Thyroid gland (tissue), 4 donors: Measurements from ENCODE around the gene RUFY3. TPM values are rescaled to one million over a fixed set of nuclear protein-coding genes. Genes with fewer than 3 reads are reported as not detected.
"Not testable (repeated sequence)": the region's sequence is repeated elsewhere in the genome, so short reads cannot be mapped to it uniquely, and the experiment has no call there.

ENCODE experiments used
- DNase-seq, 2 donors: peaks; one replicate each; pipeline ENCODE4 v3.0.0-alpha.2; 2019
- H3K27ac ChIP-seq, 3 donors: fragments of 200-600 bp; sonication (generic); 1 replicate in 2 of 3; 2 replicates in 1 of 3; pipeline ENCODE4 v1.5.1; 2016 to 2019; ENCODE audit warnings: mild to moderate bottlenecking in 1 of 3, moderate library complexity in 1 of 3
- H3K27me3 ChIP-seq: fragments of 200-600 bp; sonication (generic); one replicate; pipeline ENCODE4 v1.5.1; 2019
- H3K36me3 ChIP-seq, 2 donors: fragments of 200-600 bp; sonication (generic); one replicate each; pipeline ENCODE4 v1.5.1; 2016 to 2019
- H3K4me1 ChIP-seq, 2 donors: fragments of 200-600 bp; sonication (generic); one replicate each; pipeline ENCODE4 v1.5.1; 2017 to 2019
- H3K4me3 ChIP-seq, 3 donors: fragments of 200-600 bp; sonication (generic); replicated peaks in 1 of 3; 1 replicate in 2 of 3; 2 replicates in 1 of 3; pipeline ENCODE4 v1.5.1; 2016; ENCODE audit warnings: mild to moderate bottlenecking in 1 of 3
- H3K9me3 ChIP-seq: fragments of 200-600 bp; sonication (generic); one replicate; pipeline ENCODE4 v1.5.1; 2017
- CTCF ChIP-seq, 6 experiments: fragments of 200-600 bp in 3 of 6; fragments of 450-650 bp in 3 of 6; sonication (generic) in 3 of 6; IDR thresholded peaks; one replicate each; pipeline ENCODE4 v1.5.1; 2016 to 2019; ENCODE audit warnings: antibody characterized with exemption in 6 of 6, mild to moderate bottlenecking in 2 of 6, inconsistent platforms in 1 of 6, moderate library complexity in 1 of 6
- POLR2A ChIP-seq, 2 donors: fragments of 450-650 bp; IDR thresholded peaks; one replicate each; pipeline ENCODE4 v1.6.1; 2017; ENCODE audit warnings: antibody characterized with exemption in 2 of 2, mild to moderate bottlenecking in 2 of 2, moderate library complexity in 1 of 2
- WGBS, 2 donors: methylation state at CpG; one replicate each; pipeline ENCODE4 v1.1.5; 2017; 5-methylcytosine and 5-hydroxymethylcytosine counted together
- intact Hi-C: fragments of 100-400 bp; cut with DNase I; formaldehyde crosslinking; loops from one replicate; pipeline ENCODE4 v1.15.1; 2023
- total RNA-seq, 4 donors: library from RNA; depleted of rRNA; stranded (reverse); fragments of >200 nt; gene quantifications; one replicate each; pipeline ENCODE4 v1.2.3, GENCODE V29; 2016

RUFY3 gene
- total RNA-seq, 4 donors from 2014 or later = 148 to 242 (median 155) TPM

- H3K27ac ChIP-seq = no peak overlapping the region
- H3K4me3 ChIP-seq = no peak overlapping the region
- peaks cover 3 to 10% of the 10 kb centered on the region in 2 donors for H3K36me3 ChIP-seq
- intact Hi-C loops = no loop called here
- no peak for DNase-seq
- H3K4me1 ChIP-seq = peaks cover 24 to 36% of the 10 kb centered on the region in 2 donors
- no peaks in the 10 kb centered on the region for H3K27me3 ChIP-seq
- H3K9me3 ChIP-seq = no peaks in the 10 kb centered on the region
- 91 to 96% methylated on average over 3 of the region's 3 CpGs for WGBS, 2 donors
- TF ChIP-seq POLR2A (IDR thresholded peaks at IDR 0.05) = no peak
Measured at GRCh38 chr4:70761276-70761816, 39.6 kb downstream of the RUFY3 start.

- H3K27ac ChIP-seq = peak overlapping the region in 1 of 3 donors; percentile 23
- WGBS, 2 donors = 100% methylated on average over 1 of the region's 1 CpG
- H3K27me3 ChIP-seq = no peaks in the 10 kb centered on the region
- no peak overlapping the region for H3K4me3 ChIP-seq
- peaks cover 12 to 25% of the 10 kb centered on the region in 2 donors for H3K36me3 ChIP-seq
- no peak for DNase-seq
- intact Hi-C loops = no loop called here
- H3K9me3 ChIP-seq = no peaks in the 10 kb centered on the region
- TF ChIP-seq CTCF (IDR thresholded peaks at IDR 0.05) (no peak), POLR2A (IDR thresholded peaks at IDR 0.05) (no peak)
- H3K4me1 ChIP-seq = peaks cover 12 to 17% of the 10 kb centered on the region in 2 donors
Measured at GRCh38 chr4:70765368-70765767, 43.6 kb downstream of the RUFY3 start.

- 87% methylated on average over 3 of the region's 3 CpGs for WGBS, 2 donors
- Histone ChIP-seq H3K27me3 (no peaks in the 10 kb centered on the region), H3K9me3 (no peaks in the 10 kb centered on the region), H3K4me3 (no peak overlapping the region), H3K27ac (no peak overlapping the region), H3K36me3 (peaks cover 14 to 31% of the 10 kb centered on the region in 2 donors), H3K4me1 (peaks cover 5% of the 10 kb centered on the region in 2 donors)
- TF ChIP-seq POLR2A (IDR thresholded peaks at IDR 0.05) (no peak), CTCF (IDR thresholded peaks at IDR 0.05) (no peak)
- intact Hi-C loops = no loop called here
- no peak for DNase-seq
Measured at GRCh38 chr4:70768301-70768948, 46.7 kb downstream of the RUFY3 start.

GRCh38 chr4:70769396-70769795, 47.6 kb downstream of the RUFY3 start:
- H3K9me3 ChIP-seq, DNase-seq, H3K4me1 ChIP-seq, H3K4me3 ChIP-seq, intact Hi-C loops, H3K27me3 ChIP-seq, H3K27ac ChIP-seq: not testable (repeated sequence)
- peaks cover 14 to 31% of the 10 kb centered on the region in 2 donors for H3K36me3 ChIP-seq
- 93 to 97% methylated on average over 1 of the region's 1 CpG for WGBS, 2 donors

- DNase-seq = no peak
- Histone ChIP-seq H3K4me3 (no peak overlapping the region), H3K9me3 (no peaks in the 10 kb centered on the region), H3K36me3 (peaks cover 19 to 27% of the 10 kb centered on the region in 2 donors), H3K27ac (no peak overlapping the region), H3K27me3 (no peaks in the 10 kb centered on the region), H3K4me1 (no peaks in the 10 kb centered on the region)
- 93 to 96% methylated on average over 6 of the region's 6 CpGs for WGBS, 2 donors
- TF ChIP-seq CTCF (IDR thresholded peaks at IDR 0.05) = no peak
- no peak for TF ChIP-seq POLR2A (IDR thresholded peaks at IDR 0.05)
- intact Hi-C loops = no loop called here
Measured at GRCh38 chr4:70772929-70773555, 51.3 kb downstream of the RUFY3 start.

- Histone ChIP-seq H3K9me3 (no peaks in the 10 kb centered on the region), H3K4me1 (peaks cover 0 to 10% of the 10 kb centered on the region in 2 donors), H3K4me3 (no peak overlapping the region), H3K27ac (peak overlapping the region; percentile 42 to 81 (median 69)), H3K36me3 (peaks cover 19 to 22% of the 10 kb centered on the region in 2 donors), H3K27me3 (no peaks in the 10 kb centered on the region)
- TF ChIP-seq POLR2A (IDR thresholded peaks at IDR 0.05) = no peak
- TF ChIP-seq CTCF (IDR thresholded peaks at IDR 0.05) = no peak
- DNase-seq = peak; percentile 74 to 75
- intact Hi-C loops = no loop called here
- 42 to 54% methylated on average over 5 of the region's 5 CpGs for WGBS, 2 donors
Measured at GRCh38 chr4:70778888-70779422, 57.2 kb downstream of the RUFY3 start.
